Caki2 (cell line): ENCODE results near the gene TMEM179. TPM values are rescaled to one million over a fixed set of nuclear protein-coding genes. Genes with fewer than 3 reads are reported as not detected.
"Not testable (repeated sequence)": the region's sequence is repeated elsewhere in the genome, so short reads cannot be mapped to it uniquely, and the experiment has no call there.

Experiments used
- DNase-seq: peaks from one replicate; pipeline ENCODE4 v3.0.0-alpha.2; 2015; ENCODE audit warnings: low read depth
- in situ Hi-C: cut with HindIII; loops from 2 replicates; pipeline ENCODE4 v1.10.0; 2016; ENCODE audit warnings: low sequenced_read_pairs, low pct_unique_long_range_greater_than_20kb, mixed read lengths
- total RNA-seq: library from RNA; depleted of rRNA; stranded (reverse); fragments of >200 nt; shearing (Covaris generic); gene quantifications from 2 replicates; pipeline ENCODE4 v1.2.3, GENCODE V29; 2014; ENCODE audit warnings: low replicate concordance

The TMEM179 gene
- total RNA-seq, 1 experiment from 2014 or later, result 3.1 TPM

GRCh38 chr14:104639471-104639870, 34.9 kb upstream of the TMEM179 start:
- DNase-seq, result no peak
- in situ Hi-C loops, result no loop called here

- DNase-seq, result no peak
- in situ Hi-C loops, result no loop called here
Observed at GRCh38 chr14:104638927-104639450, 34.4 kb upstream of the TMEM179 start.

GRCh38 chr14:104638190-104638589, 33.6 kb upstream of the TMEM179 start:
- in situ Hi-C loops, result no loop called here
- no peak for DNase-seq

- in situ Hi-C loops, result no loop called here
- no peak for DNase-seq
Observed at GRCh38 chr14:104637546-104638003, 33.0 kb upstream of the TMEM179 start.

GRCh38 chr14:104636846-104637545, 32.4 kb upstream of the TMEM179 start:
- in situ Hi-C loops, DNase-seq: not testable (repeated sequence)

- in situ Hi-C loops, result no loop called here
Observed at GRCh38 chr14:104636131-104636530, 31.6 kb upstream of the TMEM179 start.

GRCh38 chr14:104635717-104636116, 31.1 kb upstream of the TMEM179 start:
- in situ Hi-C loops, result no loop called here
- no peak for DNase-seq

More at GRCh38 chr14:104636131-104636530, 31.6 kb upstream of the TMEM179 start:
- no peak for DNase-seq

- in situ Hi-C loops, result no loop called here
Observed at GRCh38 chr14:104634886-104635570, 30.5 kb upstream of the TMEM179 start.

GRCh38 chr14:104634138-104634760, 29.7 kb upstream of the TMEM179 start:
- DNase-seq, result no peak
- in situ Hi-C loops, result no loop called here

More at GRCh38 chr14:104634886-104635570, 30.5 kb upstream of the TMEM179 start:
- DNase-seq, result no peak

GRCh38 chr14:104633276-104634137, 28.9 kb upstream of the TMEM179 start:
- in situ Hi-C loops, result no loop called here
- no peak for DNase-seq

- in situ Hi-C loops, result no loop called here
- DNase-seq, result no peak
Observed at GRCh38 chr14:104632781-104633180, 28.2 kb upstream of the TMEM179 start.

- DNase-seq, result no peak
- in situ Hi-C loops, result no loop called here
Observed at GRCh38 chr14:104624939-104625338, 20.4 kb upstream of the TMEM179 start.

- in situ Hi-C loops, result no loop called here
- no peak for DNase-seq
Observed at GRCh38 chr14:104614126-104614812, 9.7 kb upstream of the TMEM179 start.

GRCh38 chr14:104611881-104612280, 7.3 kb upstream of the TMEM179 start:
- in situ Hi-C loops, result no loop called here
- DNase-seq, result no peak

GRCh38 chr14:104610749-104611310, 6.3 kb upstream of the TMEM179 start:
- in situ Hi-C loops, result no loop called here
- no peak for DNase-seq

GRCh38 chr14:104609666-104610065, 5.1 kb upstream of the TMEM179 start:
- DNase-seq, result no peak
- in situ Hi-C loops, result no loop called here

- no peak for DNase-seq
- in situ Hi-C loops, result no loop called here
Observed at GRCh38 chr14:104603711-104604401, 716 bp downstream of the TMEM179 start.
